ENCODE results near the gene MPZL2.

MPZL2 gene

DNA sequence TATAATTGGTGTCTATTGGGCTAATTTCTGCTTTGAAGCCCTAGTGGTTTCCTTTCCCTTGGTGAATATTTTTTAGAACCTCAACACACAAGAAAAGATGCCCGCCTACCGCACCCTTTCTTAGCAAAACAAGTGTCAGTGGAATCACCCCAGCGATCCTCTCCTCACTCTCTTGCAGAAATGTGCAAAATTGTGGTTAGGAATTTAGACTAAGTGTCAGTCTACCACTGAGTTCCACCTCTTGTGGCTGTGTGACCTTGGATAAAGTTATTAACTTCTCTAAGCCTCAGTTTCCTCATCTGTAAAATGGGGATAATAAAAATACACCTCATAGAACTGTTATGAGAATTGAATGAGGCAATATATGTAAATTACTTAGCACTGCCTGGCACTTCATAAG, 34.0 kb downstream of the MPZL2 start:
- Histone ChIP-seq H3K4me3 (ENCODE audit: low read length in 2 of 2) (no peak overlapping the region), H3K9ac (ENCODE audit: low read length in 2 of 2) (no peak overlapping the region), H3K27ac (ENCODE audit: low read length) (no peak overlapping the region)

DNA sequence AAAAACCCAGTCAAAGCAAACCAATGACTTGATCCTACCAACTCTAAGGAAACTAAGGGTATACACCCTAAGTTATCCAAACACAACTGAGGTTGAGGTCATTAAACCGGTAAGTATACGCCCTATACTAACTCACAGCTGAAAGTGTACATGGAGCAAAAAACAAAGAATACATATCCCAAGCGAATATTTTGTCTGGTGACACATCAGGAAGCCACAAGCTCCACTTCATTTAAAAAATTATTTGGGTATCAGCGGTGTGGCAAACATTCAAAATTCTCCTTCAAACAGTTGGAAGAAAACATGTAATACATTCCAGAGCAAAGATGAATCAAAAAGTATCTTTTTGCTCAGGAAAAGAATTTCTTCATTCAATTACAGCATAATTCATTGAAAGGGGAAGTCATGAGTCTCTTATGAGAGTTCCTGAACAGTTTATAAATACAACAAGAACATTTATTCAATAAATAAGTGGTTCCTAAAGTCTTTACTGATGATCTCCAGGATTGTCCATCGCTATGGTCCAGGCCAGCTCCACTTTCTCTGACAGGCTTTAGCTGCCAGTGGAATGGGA, 34.7 kb downstream of the MPZL2 start:
- H3K9ac ChIP-seq (ENCODE audit: low read length in 2 of 2), result no peak overlapping the region
- no peaks in the 10 kb centered on the region for H3K36me3 ChIP-seq (ENCODE audit: control insufficient read depth in 2 of 2, insufficient read depth in 2 of 2, low read length in 2 of 2)
- no peaks in the 10 kb centered on the region for H3K27me3 ChIP-seq (ENCODE audit: control insufficient read depth in 1 of 2, insufficient read depth in 2 of 2, low read length in 2 of 2)
- no peaks in the 10 kb centered on the region for H3K4me1 ChIP-seq (ENCODE audit: control insufficient read depth, insufficient read depth, low read length)
- no peak overlapping the region for H3K27ac ChIP-seq (ENCODE audit: low read length)
- no peak overlapping the region for H3K4me3 ChIP-seq (ENCODE audit: low read length in 2 of 2)
- H3K9me3 ChIP-seq (ENCODE audit: control insufficient read depth in 2 of 2, low read length in 2 of 2), result no peaks in the 10 kb centered on the region

More for the DNA sequence above, 34.0 kb downstream of the MPZL2 start:
- Histone ChIP-seq H3K36me3 (ENCODE audit: control insufficient read depth in 2 of 2, insufficient read depth in 2 of 2, low read length in 2 of 2) (no peaks in the 10 kb centered on the region), H3K9me3 (ENCODE audit: control insufficient read depth in 2 of 2, low read length in 2 of 2) (no peaks in the 10 kb centered on the region), H3K27me3 (ENCODE audit: control insufficient read depth in 1 of 2, insufficient read depth in 2 of 2, low read length in 2 of 2) (no peaks in the 10 kb centered on the region), H3K4me1 (ENCODE audit: control insufficient read depth, insufficient read depth, low read length) (no peaks in the 10 kb centered on the region)

DNA sequence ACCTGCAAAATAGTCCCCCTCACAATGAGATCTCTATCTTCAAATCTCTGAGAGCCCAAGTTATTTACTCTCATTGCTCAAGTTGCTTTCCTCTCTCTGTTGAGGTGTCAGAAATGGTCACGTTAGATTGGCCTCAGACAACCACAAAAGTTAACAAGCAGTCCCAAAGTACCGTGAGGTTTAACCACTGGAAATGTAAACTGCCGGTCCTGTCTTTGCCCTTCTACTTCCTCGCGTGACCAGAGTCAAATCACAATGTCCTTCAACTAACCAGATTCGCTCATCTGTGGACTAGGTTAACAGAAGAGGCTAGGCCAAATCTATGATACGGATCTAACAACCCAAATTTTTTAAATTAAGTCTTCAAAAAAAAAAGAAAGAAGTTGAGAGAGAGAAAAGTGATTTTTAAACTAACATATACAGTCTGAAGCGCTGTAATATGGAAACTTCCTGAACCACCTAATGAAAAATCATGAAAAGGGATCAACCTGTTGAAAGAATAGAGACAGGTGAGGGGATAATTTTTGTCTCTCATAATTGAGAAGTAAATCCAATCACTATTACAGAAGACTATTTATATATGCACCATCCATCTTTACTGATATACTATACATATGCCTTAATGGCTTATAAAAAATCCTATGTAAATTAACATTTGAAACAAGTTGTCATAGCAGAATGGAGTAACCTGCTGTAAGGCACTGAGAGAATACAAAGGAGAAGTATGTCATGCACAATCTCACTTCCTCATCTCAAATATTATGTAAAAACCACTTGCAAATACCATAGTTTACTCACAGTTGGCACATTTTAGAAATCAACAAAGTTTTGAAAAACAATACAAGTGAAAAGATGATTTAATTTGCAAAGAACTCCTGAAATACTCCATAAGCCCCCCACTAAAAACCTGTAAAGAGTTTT, 36.0 kb downstream of the MPZL2 start:
- H3K9me3 ChIP-seq (ENCODE audit: control insufficient read depth in 2 of 2, low read length in 2 of 2), result no peaks in the 10 kb centered on the region
- H3K27me3 ChIP-seq (ENCODE audit: control insufficient read depth in 1 of 2, insufficient read depth in 2 of 2, low read length in 2 of 2), result no peaks in the 10 kb centered on the region
- H3K9ac ChIP-seq (ENCODE audit: low read length in 2 of 2), result no peak overlapping the region
- no peaks in the 10 kb centered on the region for H3K4me1 ChIP-seq (ENCODE audit: control insufficient read depth, insufficient read depth, low read length)
- H3K27ac ChIP-seq (ENCODE audit: low read length), result no peak overlapping the region
- no peak overlapping the region for H3K4me3 ChIP-seq (ENCODE audit: low read length in 2 of 2)
- H3K36me3 ChIP-seq (ENCODE audit: control insufficient read depth in 2 of 2, insufficient read depth in 2 of 2, low read length in 2 of 2), result no peaks in the 10 kb centered on the region

- no peak overlapping the region for H3K9ac ChIP-seq (ENCODE audit: low read length in 2 of 2)
- H3K36me3 ChIP-seq (ENCODE audit: control insufficient read depth in 2 of 2, insufficient read depth in 2 of 2, low read length in 2 of 2), result no peaks in the 10 kb centered on the region
- H3K27ac ChIP-seq (ENCODE audit: low read length), result no peak overlapping the region
- H3K4me3 ChIP-seq (ENCODE audit: low read length in 2 of 2), result no peak overlapping the region
- H3K4me1 ChIP-seq (ENCODE audit: control insufficient read depth, insufficient read depth, low read length), result no peaks in the 10 kb centered on the region
- H3K27me3 ChIP-seq (ENCODE audit: control insufficient read depth in 1 of 2, insufficient read depth in 2 of 2, low read length in 2 of 2), result peaks cover 0 to 4% of the 10 kb centered on the region in 2 donors
- no peaks in the 10 kb centered on the region for H3K9me3 ChIP-seq (ENCODE audit: control insufficient read depth in 2 of 2, low read length in 2 of 2)
Observed at GRCh38 chr11:118226781-118227180, 37.3 kb downstream of the MPZL2 start.

- Histone ChIP-seq H3K9ac (ENCODE audit: low read length in 2 of 2) (no peak overlapping the region), H3K4me3 (ENCODE audit: low read length in 2 of 2) (no peak overlapping the region), H3K4me1 (ENCODE audit: control insufficient read depth, insufficient read depth, low read length) (no peaks in the 10 kb centered on the region), H3K27me3 (ENCODE audit: control insufficient read depth in 1 of 2, insufficient read depth in 2 of 2, low read length in 2 of 2) (peaks cover 2 to 4% of the 10 kb centered on the region in 2 donors), H3K27ac (ENCODE audit: low read length) (no peak overlapping the region), H3K9me3 (ENCODE audit: control insufficient read depth in 2 of 2, low read length in 2 of 2) (no peaks in the 10 kb centered on the region), H3K36me3 (ENCODE audit: control insufficient read depth in 2 of 2, insufficient read depth in 2 of 2, low read length in 2 of 2) (no peaks in the 10 kb centered on the region)
Observed at GRCh38 chr11:118226296-118226695, 37.8 kb downstream of the MPZL2 start.

GRCh38 chr11:118224511-118225188, 39.4 kb downstream of the MPZL2 start, which contains the start of gene JAML:
Gene JAML, minus strand, starts transcription at chr11:118225011. Its CDS starts 10,145 bp downstream, at chr11:118214866.
- Histone ChIP-seq H3K9me3 (ENCODE audit: control insufficient read depth in 2 of 2, low read length in 2 of 2) (no peaks in the 10 kb centered on the region), H3K27ac (ENCODE audit: low read length) (no peak within 1 kb of the TSS), H3K9ac (ENCODE audit: low read length in 2 of 2) (no peak within 1 kb of the TSS), H3K4me1 (ENCODE audit: control insufficient read depth, insufficient read depth, low read length) (no peaks in the 10 kb centered on the region), H3K4me3 (ENCODE audit: low read length in 2 of 2) (no peak within 1 kb of the TSS), H3K36me3 (ENCODE audit: control insufficient read depth in 2 of 2, insufficient read depth in 2 of 2, low read length in 2 of 2) (no peaks in the 10 kb centered on the region), H3K27me3 (ENCODE audit: control insufficient read depth in 1 of 2, insufficient read depth in 2 of 2, low read length in 2 of 2) (peaks cover 6 to 9% of the 10 kb centered on the region in 2 donors)

GRCh38 chr11:118223992-118224391, 40.1 kb downstream of the MPZL2 start:
- no peak overlapping the region for H3K4me3 ChIP-seq (ENCODE audit: low read length in 2 of 2)
- peaks cover 6 to 12% of the 10 kb centered on the region in 2 donors for H3K27me3 ChIP-seq (ENCODE audit: control insufficient read depth in 1 of 2, insufficient read depth in 2 of 2, low read length in 2 of 2)
- no peak overlapping the region for H3K27ac ChIP-seq (ENCODE audit: low read length)
- H3K4me1 ChIP-seq (ENCODE audit: control insufficient read depth, insufficient read depth, low read length), result no peaks in the 10 kb centered on the region
- H3K9ac ChIP-seq (ENCODE audit: low read length in 2 of 2), result no peak overlapping the region
- H3K36me3 ChIP-seq (ENCODE audit: control insufficient read depth in 2 of 2, insufficient read depth in 2 of 2, low read length in 2 of 2), result no peaks in the 10 kb centered on the region
- H3K9me3 ChIP-seq (ENCODE audit: control insufficient read depth in 2 of 2, low read length in 2 of 2), result no peaks in the 10 kb centered on the region

- Histone ChIP-seq H3K36me3 (ENCODE audit: control insufficient read depth in 2 of 2, insufficient read depth in 2 of 2, low read length in 2 of 2) (no peaks in the 10 kb centered on the region), H3K4me1 (ENCODE audit: control insufficient read depth, insufficient read depth, low read length) (no peaks in the 10 kb centered on the region), H3K4me3 (ENCODE audit: low read length in 2 of 2) (no peak overlapping the region), H3K27me3 (ENCODE audit: control insufficient read depth in 1 of 2, insufficient read depth in 2 of 2, low read length in 2 of 2) (peaks cover 6 to 12% of the 10 kb centered on the region in 2 donors), H3K9ac (ENCODE audit: low read length in 2 of 2) (no peak overlapping the region), H3K27ac (ENCODE audit: low read length) (no peak overlapping the region), H3K9me3 (ENCODE audit: control insufficient read depth in 2 of 2, low read length in 2 of 2) (no peaks in the 10 kb centered on the region)
Observed at GRCh38 chr11:118223570-118223969, 40.5 kb downstream of the MPZL2 start.

DNA sequence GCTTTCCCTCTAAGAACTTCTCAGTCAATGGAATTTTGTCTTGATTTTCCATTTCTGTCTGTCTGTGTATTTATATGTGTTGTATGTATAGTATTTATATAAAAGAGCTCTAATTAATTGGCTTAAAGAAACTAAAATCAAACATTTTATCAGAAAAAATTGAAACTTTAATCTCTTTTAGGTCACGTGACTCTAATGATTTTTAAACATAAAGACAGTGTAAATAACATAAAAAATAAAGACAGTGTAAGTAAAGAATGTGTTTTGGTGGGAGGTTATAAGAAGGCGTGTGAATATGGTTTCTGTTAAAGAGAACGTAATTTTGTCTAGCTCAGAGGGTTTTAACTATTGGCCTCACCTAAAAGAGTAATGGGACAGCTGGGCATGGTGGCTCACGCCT, 41.7 kb downstream of the MPZL2 start:
- Histone ChIP-seq H3K36me3 (ENCODE audit: control insufficient read depth in 2 of 2, insufficient read depth in 2 of 2, low read length in 2 of 2) (no peaks in the 10 kb centered on the region), H3K27ac (ENCODE audit: low read length) (no peak overlapping the region), H3K9ac (ENCODE audit: low read length in 2 of 2) (no peak overlapping the region), H3K27me3 (ENCODE audit: control insufficient read depth in 1 of 2, insufficient read depth in 2 of 2, low read length in 2 of 2) (peaks cover 6 to 16% of the 10 kb centered on the region in 2 donors), H3K9me3 (ENCODE audit: control insufficient read depth in 2 of 2, low read length in 2 of 2) (no peaks in the 10 kb centered on the region), H3K4me1 (ENCODE audit: control insufficient read depth, insufficient read depth, low read length) (no peaks in the 10 kb centered on the region), H3K4me3 (ENCODE audit: low read length in 2 of 2) (no peak overlapping the region)

DNA sequence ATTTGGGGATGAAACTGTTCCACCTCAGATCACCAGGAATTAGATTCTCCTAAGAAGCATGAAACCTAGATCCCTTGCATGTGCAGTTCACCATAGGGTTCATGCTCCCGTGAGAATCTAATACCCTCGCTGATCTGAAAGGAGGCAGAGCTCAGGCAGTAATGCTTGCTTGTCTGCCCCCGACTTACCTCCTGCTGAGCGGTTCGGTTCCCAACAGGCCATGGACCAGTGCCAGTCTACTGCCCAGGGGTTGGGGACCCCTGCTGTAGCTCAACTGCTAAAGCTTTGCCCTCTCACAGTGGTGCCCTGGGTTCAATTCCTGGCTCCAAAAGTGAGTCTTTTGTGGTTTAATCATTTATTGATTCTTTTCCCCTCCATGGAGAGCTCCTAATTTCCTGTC, 42.7 kb downstream of the MPZL2 start:
- Histone ChIP-seq H3K36me3 (ENCODE audit: control insufficient read depth in 2 of 2, insufficient read depth in 2 of 2, low read length in 2 of 2) (no peaks in the 10 kb centered on the region), H3K9ac (ENCODE audit: low read length in 2 of 2) (no peak overlapping the region), H3K4me3 (ENCODE audit: low read length in 2 of 2) (no peak overlapping the region), H3K27me3 (ENCODE audit: control insufficient read depth in 1 of 2, insufficient read depth in 2 of 2, low read length in 2 of 2) (peaks cover 6 to 16% of the 10 kb centered on the region in 2 donors), H3K9me3 (ENCODE audit: control insufficient read depth in 2 of 2, low read length in 2 of 2) (no peaks in the 10 kb centered on the region), H3K27ac (ENCODE audit: low read length) (no peak overlapping the region), H3K4me1 (ENCODE audit: control insufficient read depth, insufficient read depth, low read length) (no peaks in the 10 kb centered on the region)
